Liver (tissue), 9 donors: ENCODE results near the gene MAP6. TPM values are rescaled to one million over a fixed set of nuclear protein-coding genes. Genes with fewer than 3 reads are reported as not detected.

Source experiments
- DNase-seq: peaks from one replicate; pipeline ENCODE4 v3.0.0-alpha.2; 2017; ENCODE audit warnings: low spot score
- H3K27ac ChIP-seq, 2 donors: one replicate each; pipeline ENCODE4 v1.7.0; 2013; ENCODE audit warnings: inconsistent platforms in 2 of 2, low read length in 2 of 2, control low read depth in 1 of 2, low read depth in 1 of 2, mild to moderate bottlenecking in 1 of 2
- H3K27me3 ChIP-seq, 4 donors: one replicate each; pipeline versions ENCODE4 v1.6.1 to v1.7.0; 2013; ENCODE audit warnings: low read length in 3 of 4, inconsistent platforms in 1 of 4, mild to moderate bottlenecking in 1 of 4, moderate library complexity in 1 of 4; ENCODE audit not compliant: control insufficient read depth in 4 of 4, insufficient read depth in 4 of 4
- H3K36me3 ChIP-seq, 4 donors: one replicate each; pipeline versions ENCODE4 v1.6.1 to v1.7.0; 2013; ENCODE audit warnings: low read length in 3 of 4, mild to moderate bottlenecking in 3 of 4, low read depth in 1 of 4, moderate library complexity in 1 of 4; ENCODE audit not compliant: control insufficient read depth in 4 of 4, insufficient read depth in 3 of 4
- H3K4me1 ChIP-seq, 4 donors: one replicate each; pipeline versions ENCODE4 v1.6.1 to v1.7.0; 2013; ENCODE audit warnings: low read length in 3 of 4, mild to moderate bottlenecking in 3 of 4, moderate library complexity in 1 of 4; ENCODE audit not compliant: control insufficient read depth in 4 of 4, insufficient read depth in 4 of 4
- H3K4me3 ChIP-seq, 3 donors: one replicate each; pipeline versions ENCODE4 v1.6.1 to v1.7.0; 2013; ENCODE audit warnings: low read length in 3 of 3, control low read depth in 1 of 3, low read depth in 1 of 3, mild to moderate bottlenecking in 1 of 3
- H3K9ac ChIP-seq, 2 donors: one replicate each; pipeline ENCODE4 v1.7.0; 2013; ENCODE audit warnings: low read length in 2 of 2, mild to moderate bottlenecking in 2 of 2, moderate library complexity in 2 of 2, control low read depth in 1 of 2, low read depth in 1 of 2
- H3K9me3 ChIP-seq, 4 donors: one replicate each; pipeline versions ENCODE4 v1.6.1 to v1.7.0; 2013; ENCODE audit warnings: low read length in 3 of 4; ENCODE audit not compliant: control insufficient read depth in 4 of 4
- ATF3 ChIP-seq: IDR thresholded peaks from 2 replicates; pipeline ENCODE4 v1.6.1; 2016; ENCODE audit warnings: antibody characterized with exemption
- CTCF ChIP-seq: fragments of 150-350 bp; IDR thresholded peaks from 2 replicates; pipeline ENCODE4 v1.5.1; 2017; ENCODE audit warnings: improper control_type of control experiment, low read depth, low read length; ENCODE audit not compliant: missing input control
- EGR1 ChIP-seq, 2 donors: IDR thresholded peaks; 2 replicates each; pipeline ENCODE4 v1.6.1; 2016 to 2018; ENCODE audit warnings: antibody characterized with exemption in 2 of 2, low read depth in 2 of 2
- FOXA1 ChIP-seq: IDR thresholded peaks from 2 replicates; pipeline ENCODE4 v1.6.1; 2016; ENCODE audit warnings: antibody characterized with exemption
- FOXA2 ChIP-seq: IDR thresholded peaks from 2 replicates; pipeline ENCODE4 v1.6.1; 2016; ENCODE audit warnings: antibody characterized with exemption
- GABPA ChIP-seq, 2 donors: IDR thresholded peaks in 1 of 2; conservative IDR thresholded peaks in 1 of 2; 2 replicates each; pipeline ENCODE4 v1.6.1; 2016; ENCODE audit warnings: antibody characterized with exemption in 2 of 2, mild to moderate bottlenecking in 1 of 2, moderate library complexity in 1 of 2
- HNF4A ChIP-seq, 2 donors: conservative IDR thresholded peaks; 2 replicates each; pipeline ENCODE4 v1.6.1; 2016; ENCODE audit warnings: antibody characterized with exemption in 2 of 2, mild to moderate bottlenecking in 2 of 2
- HNF4G ChIP-seq: IDR thresholded peaks from 2 replicates; pipeline ENCODE4 v1.6.1; 2016; ENCODE audit warnings: antibody characterized with exemption
- JUND ChIP-seq, 2 donors: IDR thresholded peaks; 2 replicates each; pipeline ENCODE4 v1.6.1; 2016; ENCODE audit warnings: antibody characterized with exemption in 2 of 2
- NR2F2 ChIP-seq: IDR thresholded peaks from 2 replicates; pipeline ENCODE4 v1.6.1; 2016; ENCODE audit warnings: antibody characterized with exemption
- RAD21 ChIP-seq, 2 donors: IDR thresholded peaks; 2 replicates each; pipeline ENCODE4 v1.6.1; 2016; ENCODE audit warnings: antibody characterized with exemption in 2 of 2, mild to moderate bottlenecking in 2 of 2
- REST ChIP-seq: IDR thresholded peaks from 2 replicates; pipeline ENCODE4 v1.6.1; 2016; ENCODE audit warnings: antibody characterized with exemption, mild to moderate bottlenecking
- RXRA ChIP-seq, 2 donors: IDR thresholded peaks; 2 replicates each; pipeline ENCODE4 v1.6.1; 2017 to 2018; ENCODE audit warnings: antibody characterized with exemption in 2 of 2, mild to moderate bottlenecking in 1 of 2
- SP1 ChIP-seq: IDR thresholded peaks from 2 replicates; pipeline ENCODE4 v1.6.1; 2018; ENCODE audit warnings: antibody characterized with exemption, mild to moderate bottlenecking
- TAF1 ChIP-seq: conservative IDR thresholded peaks from 2 replicates; pipeline ENCODE4 v1.6.1; 2016; ENCODE audit warnings: antibody characterized with exemption, mild to moderate bottlenecking
- YY1 ChIP-seq: IDR thresholded peaks from 2 replicates; pipeline ENCODE4 v1.6.1; 2016; ENCODE audit warnings: antibody characterized with exemption, mild to moderate bottlenecking
- ZBTB33 ChIP-seq: IDR thresholded peaks from 2 replicates; pipeline ENCODE4 v1.6.1; 2016; ENCODE audit warnings: antibody characterized with exemption
- WGBS: extraction: QIAGEN DNeasy Blood & Tissue Kit; methylation state at CpG from one replicate; pipeline ENCODE4 v1.1.7; 2013; 5-methylcytosine and 5-hydroxymethylcytosine counted together
- polyA plus RNA-seq, 2 donors: library from polyadenylated mRNA; stranded (reverse) in 1 of 2; unstranded in 1 of 2; fragments of 200-250 nt in 1 of 2; fragments of >200 nt in 1 of 2; fragmentation: Nextera tagmentation in 1 of 2; extraction: Ambion mirVana in 1 of 2; gene quantifications; one replicate each; pipeline versions ENCODE4 v1.2.1 to v1.2.3, GENCODE V29; 2013 to 2015
- total RNA-seq, 2 donors: library from RNA; depleted of rRNA; stranded (reverse); fragments of >200 nt; gene quantifications; one replicate each; pipeline ENCODE4 v1.2.3, GENCODE V29; 2014
- TF ChIP-seq, protein P1 (sequence below): IDR thresholded peaks from 2 replicates; pipeline ENCODE4 v1.6.1; 2016; ENCODE audit warnings: antibody characterized with exemption
- donor health status: healthy.
- donor health status: healthy.
- donor health status: healthy.
- donor health status: healthy.
- donor health status: healthy.

The MAP6 gene
- total and polyA plus RNA-seq, 4 donors = 0.22 to 0.36 (median 0.24) TPM

GRCh38 chr11:75715688-75716087 lies 46.9 kb upstream of the MAP6 start:
- DNase-seq = no peak
- H3K36me3 ChIP-seq = no peaks in the 10 kb centered on the region
- no peak overlapping the region for H3K9ac ChIP-seq
- 84% methylated on average over 2 of the region's 2 CpGs for WGBS
- no peaks in the 10 kb centered on the region for H3K27me3 ChIP-seq
- no peaks in the 10 kb centered on the region for H3K9me3 ChIP-seq
- TF ChIP-seq HNF4A (conservative IDR thresholded peaks at IDR 0.05) = no peak
- TF ChIP-seq FOXA2 = no peak
- no peak for TF ChIP-seq SP1
- TF ChIP-seq, protein P1, sequence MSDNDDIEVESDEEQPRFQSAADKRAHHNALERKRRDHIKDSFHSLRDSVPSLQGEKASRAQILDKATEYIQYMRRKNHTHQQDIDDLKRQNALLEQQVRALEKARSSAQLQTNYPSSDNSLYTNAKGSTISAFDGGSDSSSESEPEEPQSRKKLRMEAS = no peak
- no peak for TF ChIP-seq CTCF
- H3K4me1 ChIP-seq = peaks cover 10 to 34% (median 27%) of the 10 kb centered on the region in 4 donors
- H3K27ac ChIP-seq = no peak overlapping the region
- H3K4me3 ChIP-seq = no peak overlapping the region

DNA sequence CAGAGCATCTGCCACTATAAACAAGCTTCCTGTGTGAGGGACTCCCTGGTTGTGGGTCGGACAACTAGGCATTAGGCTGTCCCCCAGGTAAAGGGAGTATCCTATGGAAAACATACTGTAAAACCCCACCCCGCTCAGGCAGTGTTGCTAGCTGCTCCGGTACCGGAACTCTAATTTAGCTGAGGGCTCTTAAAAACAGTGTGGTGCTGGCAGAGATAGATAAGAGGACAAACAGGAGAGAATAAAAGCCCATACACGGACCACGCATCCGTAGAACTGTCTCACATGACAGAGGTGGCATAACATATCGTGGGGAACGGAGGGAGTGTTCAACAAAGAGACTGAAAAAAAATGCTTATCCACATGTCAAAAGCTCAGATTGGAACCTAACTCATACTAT lies 45.4 kb upstream of the MAP6 start:
- H3K27me3 ChIP-seq = no peaks in the 10 kb centered on the region
- TF ChIP-seq SP1 (no peak), YY1 (no peak)
- DNase-seq = no peak
- WGBS = 83% methylated on average over 9 of the region's 9 CpGs
- H3K27ac ChIP-seq = no peak overlapping the region
- no peaks in the 10 kb centered on the region for H3K36me3 ChIP-seq
- no peak overlapping the region for H3K9ac ChIP-seq
- no peak overlapping the region for H3K4me3 ChIP-seq
- H3K9me3 ChIP-seq = no peaks in the 10 kb centered on the region
- peaks cover 8 to 22% (median 17%) of the 10 kb centered on the region in 4 donors for H3K4me1 ChIP-seq

GRCh38 chr11:75706260-75706729 lies 37.5 kb upstream of the MAP6 start:
- 4% methylated on average over 17 of the region's 17 CpGs for WGBS
- no peak overlapping the region for H3K4me3 ChIP-seq

More at GRCh38 chr11:75706260-75706729, 37.5 kb upstream of the MAP6 start:
- H3K4me1 ChIP-seq = peaks cover 0 to 6% (median 3%) of the 10 kb centered on the region in 4 donors
- peak; percentile 79 for DNase-seq
- TF ChIP-seq JUND (IDR thresholded peaks at IDR 0.05) = no peak
- TF ChIP-seq ZBTB33 = no peak
- TF ChIP-seq HNF4A (conservative IDR thresholded peaks at IDR 0.05) = peak; percentile 31 to 48
- peak; percentile 91 for TF ChIP-seq CTCF
- no peak for TF ChIP-seq SP1
- TF ChIP-seq REST = no peak
- TF ChIP-seq RXRA (IDR thresholded peaks at IDR 0.05) = peak in 1 of 2 donors; percentile 8
- TF ChIP-seq FOXA2 = no peak
- TF ChIP-seq, protein P1 = no peak
- TF ChIP-seq YY1 = no peak
- no peak for TF ChIP-seq EGR1 (IDR thresholded peaks at IDR 0.05; ENCODE audit: low read depth in 2 of 2)
- TF ChIP-seq ATF3 = no peak
- no peak for TF ChIP-seq GABPA (IDR thresholded peaks at IDR 0.05 in 1 of 2, conservative IDR thresholded peaks at IDR 0.05 in 1 of 2)
- TF ChIP-seq RAD21 (IDR thresholded peaks at IDR 0.05) = peak; percentile 92 to 96
- TF ChIP-seq FOXA1 = peak; percentile 14
- TF ChIP-seq NR2F2 = no peak
- no peak for TF ChIP-seq TAF1
- peak; percentile 9 for TF ChIP-seq HNF4G
- no peaks in the 10 kb centered on the region for H3K27me3 ChIP-seq
- H3K27ac ChIP-seq = no peak overlapping the region
- H3K9me3 ChIP-seq = no peaks in the 10 kb centered on the region
- H3K36me3 ChIP-seq = no peaks in the 10 kb centered on the region
- H3K9ac ChIP-seq = no peak overlapping the region
